Neural progenitor cell (in vitro differentiated cells): Measurements from ENCODE around the gene KNG1.

Experiments
- EZH2phosphoT487 ChIP-seq: fragments of 200-600 bp; sonication (generic); IDR thresholded peaks from 2 replicates; pipeline ENCODE4 v1.6.1; 2017; ENCODE audit warnings: antibody characterized with exemption
- TF ChIP-seq, protein P1 (sequence below): fragments of 200-600 bp; sonication (generic); IDR thresholded peaks from 2 replicates; pipeline ENCODE4 v1.5.1; 2017; ENCODE audit warnings: antibody characterized with exemption, mild to moderate bottlenecking

DNA sequence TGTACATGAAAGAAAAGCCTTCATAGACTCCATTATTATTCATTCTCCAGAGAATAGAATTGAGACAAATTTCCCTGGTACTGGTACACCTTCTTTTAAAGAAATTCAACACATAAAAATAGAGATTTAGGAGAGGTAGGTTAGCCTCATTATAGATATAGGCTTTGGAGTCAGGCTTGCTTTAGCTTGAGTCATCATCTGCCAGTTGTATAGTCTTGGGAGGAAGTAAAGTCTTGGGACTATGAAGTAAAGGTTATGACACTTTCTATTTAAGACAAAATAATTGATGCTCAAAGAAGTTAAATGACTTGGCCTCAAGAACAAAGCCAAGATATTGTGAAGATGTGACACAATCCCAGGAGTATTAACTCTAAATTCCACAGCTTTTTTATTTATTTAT lies 47.0 kb upstream of the KNG1 start:
- TF ChIP-seq EZH2phosphoT487, result no peak
- TF ChIP-seq, protein P1, sequence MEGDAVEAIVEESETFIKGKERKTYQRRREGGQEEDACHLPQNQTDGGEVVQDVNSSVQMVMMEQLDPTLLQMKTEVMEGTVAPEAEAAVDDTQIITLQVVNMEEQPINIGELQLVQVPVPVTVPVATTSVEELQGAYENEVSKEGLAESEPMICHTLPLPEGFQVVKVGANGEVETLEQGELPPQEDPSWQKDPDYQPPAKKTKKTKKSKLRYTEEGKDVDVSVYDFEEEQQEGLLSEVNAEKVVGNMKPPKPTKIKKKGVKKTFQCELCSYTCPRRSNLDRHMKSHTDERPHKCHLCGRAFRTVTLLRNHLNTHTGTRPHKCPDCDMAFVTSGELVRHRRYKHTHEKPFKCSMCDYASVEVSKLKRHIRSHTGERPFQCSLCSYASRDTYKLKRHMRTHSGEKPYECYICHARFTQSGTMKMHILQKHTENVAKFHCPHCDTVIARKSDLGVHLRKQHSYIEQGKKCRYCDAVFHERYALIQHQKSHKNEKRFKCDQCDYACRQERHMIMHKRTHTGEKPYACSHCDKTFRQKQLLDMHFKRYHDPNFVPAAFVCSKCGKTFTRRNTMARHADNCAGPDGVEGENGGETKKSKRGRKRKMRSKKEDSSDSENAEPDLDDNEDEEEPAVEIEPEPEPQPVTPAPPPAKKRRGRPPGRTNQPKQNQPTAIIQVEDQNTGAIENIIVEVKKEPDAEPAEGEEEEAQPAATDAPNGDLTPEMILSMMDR, result no peak
